Muscle of arm (tissue), 12 donors: ENCODE results near the gene PGAP3. TPM values are rescaled to one million over a fixed set of nuclear protein-coding genes. Genes with fewer than 3 reads are reported as not detected.
A peak's percentile ranks its signal among the peaks of the same experiment; 100 is the strongest.
"Not testable (repeated sequence)": the region's sequence is repeated elsewhere in the genome, so short reads cannot be mapped to it uniquely, and the experiment has no call there.

Experiments
- DNase-seq: peaks from one replicate; pipeline ENCODE4 v3.0.0-alpha.2; 2013
- polyA plus RNA-seq, 12 donors: library from polyadenylated mRNA; unstranded; fragments of 120-200 nt; gene quantifications; one replicate each; pipeline ENCODE4 v1.2.1, GENCODE V29; 2013; ENCODE audit not compliant: insufficient read length in 12 of 12

The PGAP3 gene
- polyA plus RNA-seq, 12 donors = 13.7 to 25.3 (median 18.6) TPM; not detected in 1

DNA sequence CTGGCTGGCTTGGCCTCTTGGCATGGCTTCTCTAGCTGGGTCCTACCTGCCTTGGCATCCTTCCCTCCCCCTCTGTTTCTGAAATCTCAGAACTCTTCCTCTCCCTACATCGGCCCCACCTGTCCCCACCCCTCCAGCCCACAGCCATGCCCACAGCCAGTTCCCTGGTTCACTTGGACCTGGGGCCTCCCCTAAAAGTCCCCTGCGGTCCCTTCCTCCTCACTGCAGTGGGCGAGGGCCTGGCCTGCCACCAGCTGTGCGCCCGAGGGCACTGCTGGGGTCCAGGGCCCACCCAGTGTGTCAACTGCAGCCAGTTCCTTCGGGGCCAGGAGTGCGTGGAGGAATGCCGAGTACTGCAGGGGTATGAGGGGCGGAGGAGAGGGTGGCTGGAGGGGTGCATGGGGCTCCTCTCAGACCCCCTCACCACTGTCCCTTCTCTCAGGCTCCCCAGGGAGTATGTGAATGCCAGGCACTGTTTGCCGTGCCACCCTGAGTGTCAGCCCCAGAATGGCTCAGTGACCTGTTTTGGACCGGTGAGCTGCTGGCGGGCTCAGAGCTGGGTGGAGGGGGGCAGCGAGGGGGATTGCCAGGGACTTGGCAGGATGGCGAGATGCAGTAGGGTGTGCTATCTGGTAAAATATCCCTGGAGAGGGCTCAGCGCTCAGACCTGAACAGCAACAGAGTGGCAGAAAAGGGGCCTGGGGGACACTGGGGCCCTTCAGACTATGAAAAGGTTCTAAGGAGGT lies 28.4 kb upstream of the PGAP3 start:
- DNase-seq = no peak

DNA sequence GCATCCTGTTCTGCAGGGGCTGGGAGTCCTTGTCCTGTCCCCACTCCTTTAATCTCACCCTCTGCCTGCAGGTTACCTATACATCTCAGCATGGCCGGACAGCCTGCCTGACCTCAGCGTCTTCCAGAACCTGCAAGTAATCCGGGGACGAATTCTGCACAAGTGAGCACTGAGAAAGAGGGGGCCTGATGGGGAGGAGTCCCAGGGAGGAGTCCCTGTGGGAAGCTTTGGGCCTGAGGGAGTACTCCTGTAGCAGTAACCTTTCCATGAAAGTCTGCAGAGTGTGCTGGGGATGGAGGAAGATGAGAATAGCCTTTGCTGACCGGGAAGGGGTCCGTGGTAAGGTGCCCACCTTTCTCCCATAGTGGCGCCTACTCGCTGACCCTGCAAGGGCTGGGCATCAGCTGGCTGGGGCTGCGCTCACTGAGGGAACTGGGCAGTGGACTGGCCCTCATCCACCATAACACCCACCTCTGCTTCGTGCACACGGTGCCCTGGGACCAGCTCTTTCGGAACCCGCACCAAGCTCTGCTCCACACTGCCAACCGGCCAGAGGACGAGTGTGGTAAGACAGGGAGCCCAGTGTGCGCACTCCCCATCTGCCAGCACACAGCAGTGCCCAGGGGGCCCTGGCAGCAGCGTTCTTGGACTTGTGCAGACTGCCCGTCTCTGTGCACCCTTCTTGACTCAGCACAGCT lies 27.7 kb upstream of the PGAP3 start:
- no peak for DNase-seq

GRCh38 chr17:39714234-39714633 lies 26.4 kb upstream of the PGAP3 start:
- DNase-seq = no peak

DNA sequence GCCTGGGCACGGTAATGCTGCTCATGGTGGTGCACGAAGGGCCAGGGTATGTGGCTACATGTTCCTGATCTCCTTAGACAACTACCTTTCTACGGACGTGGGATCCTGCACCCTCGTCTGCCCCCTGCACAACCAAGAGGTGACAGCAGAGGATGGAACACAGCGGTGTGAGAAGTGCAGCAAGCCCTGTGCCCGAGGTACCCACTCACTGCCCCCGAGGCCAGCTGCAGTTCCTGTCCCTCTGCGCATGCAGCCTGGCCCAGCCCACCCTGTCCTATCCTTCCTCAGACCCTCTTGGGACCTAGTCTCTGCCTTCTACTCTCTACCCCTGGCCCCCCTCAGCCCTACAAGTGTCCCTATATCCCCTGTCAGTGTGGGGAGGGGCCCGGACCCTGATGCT lies 24.0 kb upstream of the PGAP3 start:
- DNase-seq = no peak

GRCh38 chr17:39711071-39711470 lies 23.2 kb upstream of the PGAP3 start:
- DNase-seq = not testable (repeated sequence)

DNA sequence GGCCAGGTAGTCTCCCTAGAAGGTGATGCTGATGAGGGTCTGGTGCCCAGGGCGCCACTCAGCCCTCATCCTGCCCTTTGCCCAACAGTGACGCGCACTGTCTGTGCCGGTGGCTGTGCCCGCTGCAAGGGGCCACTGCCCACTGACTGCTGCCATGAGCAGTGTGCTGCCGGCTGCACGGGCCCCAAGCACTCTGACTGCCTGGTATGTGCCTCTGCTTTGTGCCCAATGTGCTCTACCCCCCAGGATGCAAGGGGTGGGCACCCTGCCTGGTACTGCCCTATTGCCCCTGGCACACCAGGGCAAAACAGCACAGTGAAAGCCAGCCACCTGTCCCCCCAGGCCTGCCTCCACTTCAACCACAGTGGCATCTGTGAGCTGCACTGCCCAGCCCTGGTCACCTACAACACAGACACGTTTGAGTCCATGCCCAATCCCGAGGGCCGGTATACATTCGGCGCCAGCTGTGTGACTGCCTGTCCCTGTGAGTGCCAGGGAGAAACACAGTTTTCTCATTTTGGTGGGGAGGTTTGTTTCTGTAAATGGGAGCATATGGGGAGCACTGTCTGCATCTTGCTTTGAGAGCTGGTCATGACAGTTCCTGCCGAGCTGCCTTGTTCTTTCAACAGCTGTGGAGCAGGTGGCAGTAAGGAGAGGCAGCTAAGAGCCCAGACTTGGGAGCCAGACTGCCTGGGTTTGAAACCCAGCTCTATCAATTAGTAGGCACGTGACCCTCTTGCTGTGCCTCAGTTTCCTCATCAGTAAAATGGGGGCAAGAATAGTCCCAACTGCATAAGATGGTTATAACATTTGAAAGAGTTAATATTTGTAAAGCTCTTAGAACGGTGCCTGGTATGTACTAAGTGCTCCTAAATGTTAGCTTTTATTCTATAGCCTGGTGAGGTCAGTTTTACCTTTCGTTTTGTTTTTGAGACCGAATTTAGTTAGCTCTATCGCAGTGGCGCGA lies 22.4 kb upstream of the PGAP3 start:
- no peak for DNase-seq

DNA sequence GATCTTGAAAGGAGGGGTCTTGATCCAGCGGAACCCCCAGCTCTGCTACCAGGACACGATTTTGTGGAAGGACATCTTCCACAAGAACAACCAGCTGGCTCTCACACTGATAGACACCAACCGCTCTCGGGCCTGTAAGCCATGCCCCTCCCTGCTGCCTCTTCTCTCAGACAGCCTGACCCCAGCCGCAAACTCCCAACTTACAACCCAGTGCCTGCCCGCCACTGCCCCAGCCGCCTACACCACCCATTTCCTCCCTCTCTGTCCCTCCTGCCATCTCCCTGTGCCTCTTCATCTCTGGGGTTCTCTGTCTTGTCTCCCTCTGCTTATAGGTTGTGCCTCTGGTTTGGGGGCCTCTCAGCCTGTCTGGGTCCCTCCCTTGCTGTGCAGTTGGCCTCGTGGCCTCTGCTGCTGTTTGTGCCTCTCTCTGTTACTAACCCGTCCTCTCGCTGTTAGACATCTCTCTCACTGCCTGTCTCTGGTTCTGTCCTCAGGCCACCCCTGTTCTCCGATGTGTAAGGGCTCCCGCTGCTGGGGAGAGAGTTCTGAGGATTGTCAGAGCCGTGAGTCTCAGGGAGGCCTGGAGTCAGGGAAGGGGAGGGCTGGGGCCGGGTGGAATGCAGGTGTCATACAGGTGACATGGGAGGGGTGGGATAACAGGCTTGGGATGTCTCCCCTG lies 21.6 kb upstream of the PGAP3 start:
- no peak for DNase-seq

GRCh38 chr17:39706921-39707337 lies 19.1 kb upstream of the PGAP3 start:
- no peak for DNase-seq

DNA sequence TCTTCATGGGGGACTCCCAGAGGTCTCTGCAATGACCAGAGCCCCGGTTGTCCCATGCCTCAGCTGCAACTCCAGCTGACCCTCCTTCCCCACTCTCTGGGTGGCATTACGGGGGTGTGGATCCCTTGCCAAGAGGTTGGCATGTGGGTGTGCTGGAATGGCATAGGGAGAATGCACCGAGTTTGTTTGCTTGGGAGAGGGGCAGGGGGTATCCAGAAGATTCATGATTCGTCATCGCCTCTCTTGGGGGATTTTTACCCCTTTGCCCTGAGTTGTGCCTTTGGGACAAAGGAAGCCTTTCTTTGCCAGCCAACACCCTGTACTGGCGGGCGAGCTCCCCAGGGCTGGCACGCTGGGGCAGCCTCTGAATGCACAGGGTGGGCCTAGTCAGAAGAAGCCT lies 18.5 kb upstream of the PGAP3 start:
- no peak for DNase-seq

DNA sequence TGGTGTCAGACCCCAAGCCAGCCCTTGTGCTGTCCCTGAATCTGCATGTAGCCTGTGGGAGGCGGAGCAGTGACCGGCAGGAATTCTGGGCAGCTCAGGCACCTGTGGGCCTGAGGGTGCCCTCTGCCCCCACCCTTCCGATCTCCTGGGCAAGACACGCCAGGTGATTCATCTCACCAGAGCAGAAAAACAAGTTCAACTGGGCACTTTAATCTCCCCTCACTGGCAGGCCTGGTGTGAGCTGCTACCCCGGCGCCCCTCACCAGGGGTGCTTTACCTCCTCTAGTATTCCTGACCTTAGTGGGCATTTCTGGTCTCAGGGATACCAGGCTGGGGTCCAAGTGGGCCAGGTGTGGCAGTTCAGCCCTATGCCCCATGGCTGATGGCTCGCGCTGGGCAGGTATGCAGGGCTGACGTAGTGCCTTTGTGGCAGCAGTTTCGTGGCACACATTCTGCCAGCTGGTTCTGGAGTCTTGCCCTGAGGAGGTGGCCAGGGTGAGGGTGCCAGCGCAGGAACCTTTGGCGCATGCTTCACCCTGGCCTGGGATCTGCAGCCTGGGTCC lies 18.0 kb upstream of the PGAP3 start:
- DNase-seq = no peak

DNA sequence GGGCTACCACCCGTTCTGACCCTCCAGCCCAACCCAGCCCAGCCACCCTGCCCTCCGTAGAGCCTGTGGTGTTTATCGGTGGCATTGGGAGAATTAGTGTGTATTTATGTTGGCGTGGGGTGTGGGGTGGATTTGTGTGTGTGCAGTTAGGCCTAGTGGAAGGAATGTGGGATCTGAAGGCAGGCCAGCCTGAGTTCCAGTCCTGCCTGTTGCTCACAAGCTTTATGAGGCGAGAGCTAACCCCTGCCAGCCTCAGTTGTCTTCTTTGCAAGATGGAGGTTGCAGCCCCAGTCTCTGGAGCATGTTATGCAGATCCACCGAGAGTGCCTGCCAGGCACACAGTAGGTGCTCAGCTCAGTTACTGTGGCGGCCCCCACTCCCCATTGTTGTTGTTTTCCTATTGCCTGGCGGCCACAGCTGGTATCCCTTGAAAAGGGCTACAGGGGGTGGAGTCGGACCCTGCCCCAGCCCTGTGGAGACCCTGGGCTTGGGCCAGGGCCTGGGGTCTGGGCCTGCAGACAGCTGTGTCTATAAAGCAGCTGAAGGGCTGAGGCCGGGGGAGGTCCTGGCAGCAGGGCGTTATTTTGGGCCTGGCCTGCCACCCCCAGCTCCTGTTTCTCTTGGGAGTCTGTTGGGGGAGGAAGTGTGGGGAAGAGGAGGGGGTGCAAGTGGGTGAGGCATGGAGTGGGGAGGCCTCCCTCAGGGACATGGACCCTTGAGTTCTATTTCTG lies 17.1 kb upstream of the PGAP3 start:
- DNase-seq = no peak

DNA sequence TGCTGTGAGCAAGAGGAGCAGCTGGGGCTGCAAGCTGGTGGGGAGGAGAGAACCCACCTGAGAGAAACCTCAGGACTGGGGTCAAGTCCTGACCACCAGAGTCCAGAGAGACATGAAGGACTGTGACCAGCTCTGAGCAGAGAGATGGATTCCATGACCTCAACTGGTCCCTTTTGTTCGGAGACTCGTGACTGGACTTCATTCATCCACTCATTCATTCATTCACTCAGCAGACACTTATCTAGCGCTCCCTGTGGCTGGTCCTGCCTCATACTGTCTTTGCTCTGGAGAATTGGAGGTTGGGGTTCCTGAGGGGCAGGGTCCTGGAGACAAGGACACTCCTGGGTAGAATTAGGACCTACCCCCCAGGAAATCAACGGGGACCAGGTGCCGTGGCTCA lies 16.1 kb upstream of the PGAP3 start:
- DNase-seq = no peak

- DNase-seq = no peak
Measured at GRCh38 chr17:39702901-39703893, 15.3 kb upstream of the PGAP3 start.

DNA sequence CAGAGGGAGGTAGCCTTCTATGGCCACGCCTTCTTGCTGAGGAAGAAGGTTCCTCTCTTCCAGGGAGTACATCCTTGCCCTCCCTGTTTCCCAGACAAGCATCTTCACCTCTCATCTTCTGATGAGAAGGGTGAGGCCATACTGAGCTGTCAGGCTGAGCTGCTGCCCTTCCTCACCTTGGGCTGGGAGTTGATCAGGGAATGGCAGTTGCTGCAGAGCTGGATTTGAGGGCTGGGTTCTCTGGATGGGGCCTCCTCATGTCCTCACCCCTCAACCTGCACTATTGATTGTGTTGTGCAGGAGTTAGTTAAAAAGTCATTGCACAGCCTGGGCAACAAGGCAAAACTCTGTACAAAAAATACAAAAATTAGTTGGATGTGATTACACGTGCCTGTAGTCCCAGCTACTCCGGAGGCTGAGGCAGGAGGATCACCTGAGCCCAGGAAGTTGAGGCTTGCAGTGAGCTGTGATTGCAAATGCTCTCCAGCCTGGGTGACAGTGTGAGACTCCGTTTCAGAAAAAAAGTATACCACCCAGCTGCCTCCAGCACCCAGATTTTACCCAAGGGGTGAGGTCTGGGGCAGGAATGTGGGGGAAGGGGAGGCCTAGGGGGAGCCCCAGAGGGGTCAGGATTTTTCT lies 14.0 kb upstream of the PGAP3 start:
- no peak for DNase-seq

DNA sequence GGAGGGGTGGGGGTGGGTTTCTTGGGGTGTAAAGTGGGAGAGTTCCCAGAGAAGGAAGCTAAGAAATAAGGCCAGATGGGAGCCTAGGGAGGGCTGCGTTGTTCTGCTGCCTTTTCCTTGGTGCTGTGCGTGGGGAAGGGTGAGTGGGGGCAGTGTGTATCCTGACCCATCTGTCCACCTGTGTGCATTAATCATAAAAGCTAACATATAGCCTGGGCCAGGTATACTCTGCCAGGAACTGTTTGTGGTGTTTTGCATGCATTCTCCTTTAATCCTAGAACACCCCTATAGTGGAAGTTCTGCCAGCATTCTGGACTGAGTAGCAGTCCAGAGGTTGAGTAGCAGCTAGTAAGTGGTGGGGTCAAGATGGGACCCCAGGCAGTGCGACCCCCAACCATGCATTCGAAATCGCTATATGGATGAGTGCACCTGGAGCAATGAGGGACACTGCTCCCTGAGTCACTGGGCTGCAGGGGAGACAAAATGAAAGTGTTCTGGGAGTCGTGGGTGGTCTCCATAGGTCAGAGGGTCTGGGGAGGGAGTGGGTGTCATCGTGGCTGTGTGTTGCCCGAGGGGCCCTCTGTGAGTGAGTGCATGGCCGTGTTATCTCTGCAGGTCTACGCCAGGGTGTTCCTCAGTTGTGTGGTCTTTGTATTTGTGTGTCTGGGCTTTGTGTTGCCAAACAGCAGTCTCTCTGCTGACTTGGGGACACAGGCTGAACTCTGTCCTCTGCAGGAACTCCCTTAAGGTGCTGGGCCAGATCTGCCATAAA lies 13.3 kb upstream of the PGAP3 start:
- DNase-seq = no peak

GRCh38 chr17:39700148-39700987 lies 12.5 kb upstream of the PGAP3 start:
- DNase-seq = peak; percentile 71

GRCh38 chr17:39699818-39700147 lies 11.9 kb upstream of the PGAP3 start, which contains the start of gene ERBB2:
Gene ERBB2, plus strand, starts transcription at chr17:39700064. Its CDS starts 175 bp downstream, at chr17:39700239.
- DNase-seq = peak; percentile 78
